HepG2 (cell line): ENCODE results near the gene DPYD. TPM values are rescaled to one million over a fixed set of nuclear protein-coding genes. Genes with fewer than 3 reads are reported as not detected.

Experiments
- ATAC-seq: fragments of 200-7000 bp; cut with Tn5 transposase; 3 replicates; pipeline ENCODE4 v1.9.1; 2020; ENCODE audit warnings: mild to moderate bottlenecking, moderate library complexity
- BruUV-seq: library from RNA; stranded (reverse); fragments of 400-500 nt; replicated peaks from 2 replicates; lab custom pipeline; 2021; lab: Mats Ljungman, UMichigan
- CTCF ChIA-PET: fragments of 300-600 bp; formaldehyde crosslinking; extraction: SDS; loops from one replicate; lab custom pipeline; 2021; ENCODE audit warnings: low total read pairs, inconsistent platforms, low intra/inter-chr PET ratio; lab: Yijun Ruan, JAX
- POLR2A ChIA-PET: fragments of 350-600 bp; sonication (Branson Sonifier 250); formaldehyde crosslinking; loops from one replicate; lab custom pipeline; 2020; ENCODE audit warnings: antibody characterized with exemption, inconsistent platforms; lab: Yijun Ruan, JAX
- DNase-seq: peaks from one replicate; pipeline ENCODE4 v3.0.0-alpha.2; 2015; ENCODE audit warnings: low spot score
- FAIRE-seq: peaks from 3 replicates; lab custom pipeline; 2011; peaks lifted over from hg19 to GRCh38; lab: Jason Lieb, UNC
- H2AFZ ChIP-seq: one replicate; pipeline ENCODE4 v1.6.1; 2011; ENCODE audit warnings: low read length, inconsistent platforms
- H3K27ac ChIP-seq: fragments of 300-600 bp; 3 replicates; pipeline ENCODE4 v1.8.0; 2011; ENCODE audit warnings: mixed run types, mild to moderate bottlenecking, mixed read lengths, low read length, inconsistent platforms; ENCODE audit not compliant: insufficient read depth; ENCODE audit errors: extremely low read length
- H3K27me3 ChIP-seq, 2 experiments: fragments of 200-600 bp in 1 of 2; 2 replicates in 1 of 2; 3 replicates in 1 of 2; pipeline versions ENCODE4 v1.6.0 to v1.8.0; 2011; ENCODE audit warnings: low read length in 2 of 2, mild to moderate bottlenecking in 2 of 2, moderate library complexity in 2 of 2, inconsistent platforms in 1 of 2; ENCODE audit not compliant: insufficient read depth in 2 of 2, control insufficient read depth in 1 of 2
- H3K36me3 ChIP-seq, 2 experiments: fragments of 200-600 bp in 1 of 2; replicated peaks in 1 of 2; 2 replicates in 1 of 2; 3 replicates in 1 of 2; pipeline versions ENCODE4 v1.5.1 to v1.8.0; 2011; ENCODE audit warnings: low read length in 2 of 2, inconsistent platforms in 1 of 2; ENCODE audit not compliant: insufficient read depth in 2 of 2, control insufficient read depth in 1 of 2
- H3K4me1 ChIP-seq: 2 replicates; pipeline ENCODE4 v1.5.1; 2012; ENCODE audit warnings: low read length, inconsistent platforms; ENCODE audit not compliant: insufficient read depth
- H3K4me2 ChIP-seq: 2 replicates; pipeline ENCODE4 v1.6.0; 2011; ENCODE audit warnings: low read depth, low read length, inconsistent platforms
- H3K4me3 ChIP-seq, 3 experiments: fragments of 200-600 bp in 1 of 3; sonication (generic), shearing (Covaris generic) in 1 of 3; replicated peaks in 1 of 3; 2 replicates each; pipeline ENCODE4 v1.5.1; 2011 to 2016; ENCODE audit warnings: low read length in 3 of 3, inconsistent platforms in 2 of 3, low read depth in 2 of 3, mild to moderate bottlenecking in 2 of 3, control low read depth in 1 of 3, mixed read lengths in 1 of 3; ENCODE audit not compliant: insufficient read depth in 1 of 3
- H3K79me2 ChIP-seq: one replicate; pipeline ENCODE4 v1.6.1; 2011; ENCODE audit warnings: low read length, inconsistent platforms; ENCODE audit not compliant: insufficient read depth
- H3K9ac ChIP-seq: 2 replicates; pipeline ENCODE4 v1.6.0; 2011; ENCODE audit warnings: mild to moderate bottlenecking, low read depth, low read length, inconsistent platforms; ENCODE audit not compliant: insufficient read depth
- H3K9me3 ChIP-seq: 2 replicates; pipeline ENCODE4 v1.5.1; 2012; ENCODE audit warnings: mild to moderate bottlenecking, low read length
- H4K20me1 ChIP-seq: 2 replicates; pipeline ENCODE4 v1.6.0; 2011; ENCODE audit warnings: inconsistent platforms, mild to moderate bottlenecking, low read length, moderate library complexity; ENCODE audit not compliant: insufficient read depth
- CBX5 ChIP-seq: sonication (generic); formaldehyde crosslinking; IDR thresholded peaks from 2 replicates; pipeline ENCODE4 v1.4.0; 2020; ENCODE audit warnings: missing genetic modification reagents, borderline replicate concordance
- KLF6 ChIP-seq: IDR thresholded peaks from 2 replicates; pipeline ENCODE4 v1.8.0; 2016; ENCODE audit warnings: missing biosample characterization, missing genetic modification reagents
- RXRB ChIP-seq: IDR thresholded peaks from 2 replicates; pipeline ENCODE4 v1.6.1; 2016; ENCODE audit warnings: borderline replicate concordance, missing genetic modification reagents, missing compliant biosample characterization
- ZNF329 ChIP-seq: sonication (generic); formaldehyde crosslinking; IDR thresholded peaks from 2 replicates; pipeline ENCODE4 v1.9.0; 2021; ENCODE audit warnings: low read depth, mild to moderate bottlenecking, missing genetic modification reagents
- ZNF331 ChIP-seq: sonication (generic); formaldehyde crosslinking; IDR thresholded peaks from 2 replicates; pipeline ENCODE4 v1.4.0; 2020; ENCODE audit warnings: missing genetic modification reagents
- ZNF775 ChIP-seq: sonication (generic); formaldehyde crosslinking; IDR thresholded peaks from 2 replicates; pipeline ENCODE4 v1.4.0; 2020; ENCODE audit warnings: missing genetic modification reagents, mild to moderate bottlenecking, moderate library complexity, borderline replicate concordance
- WGBS: methylation state at CpG from one replicate; pipeline ENCODE4 v1.1.6; 2017; ENCODE audit warnings: low lambda C conversion rate; 5-methylcytosine and 5-hydroxymethylcytosine counted together
- in situ Hi-C: cut with HindIII; loops from 2 replicates; pipeline ENCODE4 v1.10.0; 2017; ENCODE audit warnings: low pct_unique_long_range_greater_than_20kb; ENCODE audit not compliant: extremely low pct_ligation_motif_present
- intact Hi-C: fragments of 100-400 bp; cut with micrococcal nuclease; formaldehyde crosslinking; loops from one replicate; pipeline ENCODE4 v1.10.0; 2022; ENCODE audit not compliant: unreplicated experiment
- polyA plus RNA-seq, 8 experiments: library from polyadenylated mRNA; depleted of rRNA in 3 of 8; stranded (reverse) in 7 of 8; unstranded in 1 of 8; fragments of >200 nt; fragmentation: Illumina TruSeq in 4 of 8; extraction: Trizol in 4 of 8; gene quantifications; 2 replicates each; pipeline versions ENCODE4 v1.2.1 to v1.2.3, GENCODE V29; 2011 to 2016; ENCODE audit warnings: low read depth in 4 of 8, missing spikeins in 1 of 8, mixed read lengths in 1 of 8; ENCODE audit not compliant: insufficient read depth in 1 of 8
- total RNA-seq, 5 experiments: library from RNA; depleted of rRNA; stranded (reverse); fragments of >200 nt; fragmentation: Illumina TruSeq; extraction: Trizol; gene quantifications; 2 replicates each; pipeline ENCODE4 v1.2.3, GENCODE V29; 2016; ENCODE audit warnings: low read depth in 1 of 5
- TF ChIP-seq, protein P1 (sequence below): sonication (generic); formaldehyde crosslinking; IDR thresholded peaks from 2 replicates; pipeline ENCODE4 v1.4.0; 2020; ENCODE audit warnings: low read depth, mild to moderate bottlenecking, missing genetic modification reagents
- TF ChIP-seq, protein P2 (sequence below): IDR thresholded peaks from 2 replicates; pipeline ENCODE4 v1.6.1; 2016
- TF ChIP-seq, protein P3 (sequence below): sonication (generic); formaldehyde crosslinking; IDR thresholded peaks from 2 replicates; pipeline ENCODE4 v1.5.0; 2020; ENCODE audit warnings: mild to moderate bottlenecking, missing genetic modification reagents
- TF ChIP-seq, protein P4 (sequence below): sonication (generic); formaldehyde crosslinking; IDR thresholded peaks from 2 replicates; pipeline ENCODE4 v1.4.0; 2020; ENCODE audit warnings: missing genetic modification reagents

Gene DPYD
- total and polyA plus RNA-seq, 2 of the 13 experiments (the other 11 are each of a cell fraction or from before 2014, with no cell fraction given) = 1.3 to 3.4 TPM

DNA sequence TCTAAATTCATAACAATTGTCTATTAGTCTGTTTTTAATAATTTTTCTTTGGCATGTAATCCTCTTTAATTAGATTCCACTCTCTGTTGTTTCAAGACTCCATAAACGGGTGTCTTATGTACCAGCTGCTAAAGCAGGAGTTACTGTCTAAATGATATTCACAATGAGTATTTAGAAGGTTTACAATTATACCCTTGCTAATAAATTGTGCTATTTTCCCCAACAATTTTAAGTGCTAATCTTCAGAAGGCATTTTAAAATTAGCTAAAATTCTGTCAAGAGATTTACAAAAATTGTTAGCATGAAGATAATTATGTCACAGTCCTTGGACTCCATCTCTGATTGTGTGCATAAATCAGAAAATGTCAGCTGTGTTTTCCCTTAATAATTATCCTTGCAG, 83.7 kb downstream of the DPYD start:
- Histone ChIP-seq H3K4me3 (no peak overlapping the region), H3K27me3 (no peaks in the 10 kb centered on the region), H3K4me1 (no peaks in the 10 kb centered on the region), H3K36me3 (no peaks in the 10 kb centered on the region), H3K9me3 (no peaks in the 10 kb centered on the region), H3K27ac (no peak overlapping the region), H3K9ac (no peak overlapping the region), H3K4me2 (no peak overlapping the region), H4K20me1 (no peaks in the 10 kb centered on the region), H2AFZ (no peak overlapping the region), H3K79me2 (no peaks in the 10 kb centered on the region)
- in situ Hi-C loops = no loop called here
- no TSS peak for BruUV-seq
- intact Hi-C loops = no loop called here
- POLR2A ChIA-PET = no interaction called here
- DNase-seq (no peak), FAIRE-seq (no peak), ATAC-seq (no peak)
- TF ChIP-seq ZNF329 (CRISPR knock-in tag) (no peak), ZNF775 (CRISPR knock-in tag) (no peak), ZNF331 (no peak)
- TF ChIP-seq, protein P1, sequence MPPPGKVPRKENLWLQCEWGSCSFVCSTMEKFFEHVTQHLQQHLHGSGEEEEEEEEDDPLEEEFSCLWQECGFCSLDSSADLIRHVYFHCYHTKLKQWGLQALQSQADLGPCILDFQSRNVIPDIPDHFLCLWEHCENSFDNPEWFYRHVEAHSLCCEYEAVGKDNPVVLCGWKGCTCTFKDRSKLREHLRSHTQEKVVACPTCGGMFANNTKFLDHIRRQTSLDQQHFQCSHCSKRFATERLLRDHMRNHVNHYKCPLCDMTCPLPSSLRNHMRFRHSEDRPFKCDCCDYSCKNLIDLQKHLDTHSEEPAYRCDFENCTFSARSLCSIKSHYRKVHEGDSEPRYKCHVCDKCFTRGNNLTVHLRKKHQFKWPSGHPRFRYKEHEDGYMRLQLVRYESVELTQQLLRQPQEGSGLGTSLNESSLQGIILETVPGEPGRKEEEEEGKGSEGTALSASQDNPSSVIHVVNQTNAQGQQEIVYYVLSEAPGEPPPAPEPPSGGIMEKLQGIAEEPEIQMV (CRISPR knock-in tag) = no peak
- 56% methylated on average over 1 of the region's 1 CpG for WGBS
- CTCF ChIA-PET = no interaction called here

DNA sequence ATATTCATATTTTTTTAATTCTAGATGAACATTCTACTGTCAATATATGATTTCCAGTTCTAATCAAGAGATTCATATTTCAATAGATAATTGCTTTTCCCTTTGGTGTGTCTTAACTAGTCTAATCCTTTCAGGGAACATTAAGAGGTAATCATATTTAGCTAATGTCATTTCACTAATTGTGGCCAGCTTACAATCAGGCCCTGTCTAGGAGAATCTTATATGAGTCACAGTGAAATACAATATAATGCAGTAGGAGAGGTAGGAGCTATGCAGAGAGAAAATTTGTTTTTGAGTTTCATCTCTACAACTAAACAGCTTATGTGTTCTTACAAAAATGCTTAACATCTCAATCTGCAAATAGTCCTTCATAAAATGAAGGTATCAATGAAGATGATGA, 85.9 kb downstream of the DPYD start:
- no peaks in the 10 kb centered on the region for H3K79me2 ChIP-seq
- ChIA-PET POLR2A (no interaction called here), CTCF (no interaction called here)
- no TSS peak for BruUV-seq
- intact Hi-C loops (no loop called here), in situ Hi-C loops (no loop called here)
- H3K4me3 ChIP-seq = no peak overlapping the region
- no peaks in the 10 kb centered on the region for H3K36me3 ChIP-seq
- H2AFZ ChIP-seq = no peak overlapping the region
- no peaks in the 10 kb centered on the region for H4K20me1 ChIP-seq
- H3K9ac ChIP-seq = no peak overlapping the region
- ATAC-seq (no peak), FAIRE-seq (no peak), DNase-seq (no peak)
- H3K27ac ChIP-seq = no peak overlapping the region
- H3K27me3 ChIP-seq = no peaks in the 10 kb centered on the region
- H3K4me1 ChIP-seq = no peaks in the 10 kb centered on the region
- no peak overlapping the region for H3K4me2 ChIP-seq
- H3K9me3 ChIP-seq = no peaks in the 10 kb centered on the region
- TF ChIP-seq RXRB (CRISPR knock-in tag) (no peak), ZNF775 (CRISPR knock-in tag) (no peak), CBX5 (CRISPR knock-in tag) (no peak), KLF6 (no peak)
- TF ChIP-seq, protein P2, sequence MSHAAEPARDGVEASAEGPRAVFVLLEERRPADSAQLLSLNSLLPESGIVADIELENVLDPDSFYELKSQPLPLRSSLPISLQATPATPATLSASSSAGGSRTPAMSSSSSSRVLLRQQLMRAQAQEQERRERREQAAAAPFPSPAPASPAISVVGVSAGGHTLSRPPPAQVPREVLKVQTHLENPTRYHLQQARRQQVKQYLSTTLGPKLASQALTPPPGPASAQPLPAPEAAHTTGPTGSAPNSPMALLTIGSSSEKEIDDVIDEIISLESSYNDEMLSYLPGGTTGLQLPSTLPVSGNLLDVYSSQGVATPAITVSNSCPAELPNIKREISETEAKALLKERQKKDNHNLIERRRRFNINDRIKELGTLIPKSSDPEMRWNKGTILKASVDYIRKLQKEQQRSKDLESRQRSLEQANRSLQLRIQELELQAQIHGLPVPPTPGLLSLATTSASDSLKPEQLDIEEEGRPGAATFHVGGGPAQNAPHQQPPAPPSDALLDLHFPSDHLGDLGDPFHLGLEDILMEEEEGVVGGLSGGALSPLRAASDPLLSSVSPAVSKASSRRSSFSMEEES (CRISPR knock-in tag) = no peak
- TF ChIP-seq, protein P3, sequence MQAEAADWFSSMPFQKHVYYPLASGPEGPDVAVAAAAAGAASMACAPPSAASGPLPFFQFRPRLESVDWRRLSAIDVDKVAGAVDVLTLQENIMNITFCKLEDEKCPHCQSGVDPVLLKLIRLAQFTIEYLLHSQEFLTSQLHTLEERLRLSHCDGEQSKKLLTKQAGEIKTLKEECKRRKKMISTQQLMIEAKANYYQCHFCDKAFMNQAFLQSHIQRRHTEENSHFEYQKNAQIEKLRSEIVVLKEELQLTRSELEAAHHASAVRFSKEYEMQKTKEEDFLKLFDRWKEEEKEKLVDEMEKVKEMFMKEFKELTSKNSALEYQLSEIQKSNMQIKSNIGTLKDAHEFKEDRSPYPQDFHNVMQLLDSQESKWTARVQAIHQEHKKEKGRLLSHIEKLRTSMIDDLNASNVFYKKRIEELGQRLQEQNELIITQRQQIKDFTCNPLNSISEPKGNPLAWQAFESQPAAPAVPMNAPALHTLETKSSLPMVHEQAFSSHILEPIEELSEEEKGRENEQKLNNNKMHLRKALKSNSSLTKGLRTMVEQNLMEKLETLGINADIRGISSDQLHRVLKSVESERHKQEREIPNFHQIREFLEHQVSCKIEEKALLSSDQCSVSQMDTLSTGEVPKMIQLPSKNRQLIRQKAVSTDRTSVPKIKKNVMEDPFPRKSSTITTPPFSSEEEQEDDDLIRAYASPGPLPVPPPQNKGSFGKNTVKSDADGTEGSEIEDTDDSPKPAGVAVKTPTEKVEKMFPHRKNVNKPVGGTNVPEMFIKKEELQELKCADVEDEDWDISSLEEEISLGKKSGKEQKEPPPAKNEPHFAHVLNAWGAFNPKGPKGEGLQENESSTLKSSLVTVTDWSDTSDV (CRISPR knock-in tag) = no peak
- TF ChIP-seq, protein P4, sequence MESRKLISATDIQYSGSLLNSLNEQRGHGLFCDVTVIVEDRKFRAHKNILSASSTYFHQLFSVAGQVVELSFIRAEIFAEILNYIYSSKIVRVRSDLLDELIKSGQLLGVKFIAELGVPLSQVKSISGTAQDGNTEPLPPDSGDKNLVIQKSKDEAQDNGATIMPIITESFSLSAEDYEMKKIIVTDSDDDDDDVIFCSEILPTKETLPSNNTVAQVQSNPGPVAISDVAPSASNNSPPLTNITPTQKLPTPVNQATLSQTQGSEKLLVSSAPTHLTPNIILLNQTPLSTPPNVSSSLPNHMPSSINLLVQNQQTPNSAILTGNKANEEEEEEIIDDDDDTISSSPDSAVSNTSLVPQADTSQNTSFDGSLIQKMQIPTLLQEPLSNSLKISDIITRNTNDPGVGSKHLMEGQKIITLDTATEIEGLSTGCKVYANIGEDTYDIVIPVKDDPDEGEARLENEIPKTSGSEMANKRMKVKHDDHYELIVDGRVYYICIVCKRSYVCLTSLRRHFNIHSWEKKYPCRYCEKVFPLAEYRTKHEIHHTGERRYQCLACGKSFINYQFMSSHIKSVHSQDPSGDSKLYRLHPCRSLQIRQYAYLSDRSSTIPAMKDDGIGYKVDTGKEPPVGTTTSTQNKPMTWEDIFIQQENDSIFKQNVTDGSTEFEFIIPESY (CRISPR knock-in tag) = no peak
